Measurements from ENCODE around the gene NPHP4.

Gene NPHP4

DNA sequence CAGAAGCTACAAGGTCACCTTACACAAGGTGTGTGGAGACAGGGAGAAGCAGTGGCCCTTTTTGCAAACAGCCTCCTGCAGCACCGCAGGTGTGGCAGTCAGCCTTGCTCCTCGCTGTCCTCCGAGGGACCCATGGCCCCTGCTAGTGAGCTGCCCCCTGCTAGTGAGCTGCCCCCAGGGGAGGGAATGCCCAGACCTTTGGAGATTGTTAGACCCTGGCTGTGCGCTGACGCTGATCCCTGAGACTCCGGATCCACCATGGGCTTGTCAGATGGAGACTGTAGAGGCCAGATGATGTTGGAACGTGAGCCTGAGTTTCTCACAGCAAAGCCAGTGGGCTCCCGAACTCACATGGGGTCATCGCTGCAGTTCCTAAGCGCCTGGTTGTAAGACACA lies 172.2 kb downstream of the NPHP4 start:
- DNase-seq = no peak

DNA sequence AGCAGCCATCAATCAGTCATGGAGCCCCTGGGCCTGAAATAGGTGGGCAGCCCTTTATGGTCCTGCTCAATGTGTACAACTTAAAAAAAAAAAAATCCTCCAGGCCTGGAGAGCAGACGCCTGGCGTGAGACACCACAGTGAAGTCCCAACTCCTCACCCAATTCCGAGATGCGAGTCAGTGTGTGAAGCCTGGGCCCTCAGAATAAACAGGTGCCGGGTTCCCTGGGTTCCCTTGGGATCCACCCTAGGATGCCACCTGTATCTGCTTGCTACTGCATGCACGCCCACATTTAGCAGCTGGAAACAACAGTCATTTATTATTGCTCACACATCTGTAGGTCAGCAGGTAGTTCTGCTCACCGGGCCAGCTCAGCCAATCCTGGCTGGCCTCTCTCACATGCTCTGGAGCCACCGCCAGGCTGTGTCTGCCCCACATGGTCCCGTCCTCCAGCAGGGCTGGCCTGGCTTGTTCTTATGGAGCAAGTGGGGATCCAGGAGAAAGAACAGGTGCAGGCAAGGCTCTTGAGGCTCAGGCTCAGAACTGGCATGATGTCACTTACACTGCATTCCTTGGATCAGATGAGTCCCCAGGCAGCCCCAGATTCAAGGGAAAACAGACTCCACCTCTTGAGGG lies 172.7 kb downstream of the NPHP4 start:
- DNase-seq = no peak

DNA sequence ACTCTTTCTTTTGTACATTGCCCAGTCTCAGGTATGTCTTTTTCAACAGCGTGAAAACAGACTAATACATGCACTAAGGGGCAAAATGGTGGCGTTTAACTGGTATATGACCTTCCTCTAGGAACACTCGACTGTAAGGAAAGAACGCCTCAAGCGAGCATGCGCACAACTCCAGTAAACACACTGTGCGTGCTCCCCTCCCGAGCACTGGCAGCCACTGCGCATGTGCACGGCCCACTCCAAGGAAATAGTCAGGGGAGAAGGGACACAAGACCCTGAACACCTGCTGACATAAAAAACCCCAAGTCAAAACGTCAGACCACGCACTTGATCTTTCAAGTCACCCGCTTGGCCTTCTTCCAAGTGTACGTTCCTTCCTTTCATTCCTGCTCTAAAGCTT lies 173.5 kb downstream of the NPHP4 start:
- no peak for DNase-seq

DNA sequence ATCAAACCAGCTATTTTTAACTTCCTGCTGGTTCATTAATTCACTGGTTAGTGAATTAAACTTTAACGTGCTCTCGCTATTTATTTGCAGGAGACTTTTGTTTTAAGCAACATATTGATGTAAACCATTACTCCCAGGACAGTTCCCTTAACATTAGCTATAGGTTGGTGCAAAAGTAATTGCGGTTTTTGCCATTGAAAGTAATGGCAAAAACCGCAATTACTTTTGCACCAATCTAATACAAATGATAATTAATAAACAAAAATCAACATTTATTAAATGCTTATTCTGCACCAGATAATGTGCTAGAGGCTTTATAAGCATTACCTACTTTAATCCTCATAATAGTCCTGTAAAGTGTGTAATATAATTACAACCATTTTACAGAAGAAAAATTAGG lies 176.5 kb downstream of the NPHP4 start:
- DNase-seq = no peak

DNA sequence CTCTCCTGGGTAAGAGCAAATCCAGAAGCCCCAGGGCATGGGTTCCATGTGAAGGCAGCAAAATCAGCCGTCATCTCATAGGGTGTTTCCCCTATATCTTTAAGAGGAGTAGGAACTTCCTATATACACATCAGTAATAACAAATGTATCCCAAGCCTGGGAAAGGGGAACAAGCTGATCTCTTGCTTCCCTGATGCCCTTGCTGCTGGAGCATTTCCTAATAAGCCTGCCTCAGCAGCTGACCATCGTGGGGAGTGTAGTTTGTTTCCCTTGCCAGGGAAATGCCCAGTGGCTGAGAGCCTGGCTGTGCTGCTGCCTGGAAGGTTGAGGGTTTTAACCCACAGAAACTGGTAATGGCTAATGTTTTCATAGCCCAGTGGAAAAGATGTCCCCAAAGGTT lies 177.0 kb downstream of the NPHP4 start:
- no peak for DNase-seq

DNA sequence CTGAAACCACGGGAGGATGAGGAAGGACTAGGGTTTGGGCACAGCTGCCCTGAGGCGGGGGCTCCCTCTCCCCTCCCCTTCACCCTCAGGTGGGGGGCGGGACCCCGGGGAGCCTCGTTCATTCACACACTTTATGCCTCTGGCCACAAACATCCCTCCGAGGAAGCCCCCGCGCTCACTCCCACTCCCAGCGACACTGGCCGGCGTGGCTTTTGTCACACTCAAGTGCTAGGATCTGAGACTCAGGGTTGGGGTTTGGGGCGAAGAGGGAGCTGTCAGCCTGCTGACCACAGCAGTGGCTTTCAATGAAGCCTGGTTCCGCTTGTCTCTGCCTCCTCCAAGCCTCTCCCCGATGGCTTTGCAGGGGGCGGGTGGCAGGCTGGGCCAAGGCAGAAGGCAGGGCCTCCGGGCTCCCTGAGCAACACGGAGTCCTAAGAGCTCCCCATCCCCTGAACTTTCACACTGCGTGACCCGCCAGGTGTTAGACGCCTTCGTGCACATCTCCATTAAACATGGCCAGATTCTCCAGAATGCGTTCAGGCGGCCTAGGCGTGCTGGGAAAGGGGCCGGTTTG lies 178.1 kb downstream of the NPHP4 start:
- DNase-seq = no peak

DNA sequence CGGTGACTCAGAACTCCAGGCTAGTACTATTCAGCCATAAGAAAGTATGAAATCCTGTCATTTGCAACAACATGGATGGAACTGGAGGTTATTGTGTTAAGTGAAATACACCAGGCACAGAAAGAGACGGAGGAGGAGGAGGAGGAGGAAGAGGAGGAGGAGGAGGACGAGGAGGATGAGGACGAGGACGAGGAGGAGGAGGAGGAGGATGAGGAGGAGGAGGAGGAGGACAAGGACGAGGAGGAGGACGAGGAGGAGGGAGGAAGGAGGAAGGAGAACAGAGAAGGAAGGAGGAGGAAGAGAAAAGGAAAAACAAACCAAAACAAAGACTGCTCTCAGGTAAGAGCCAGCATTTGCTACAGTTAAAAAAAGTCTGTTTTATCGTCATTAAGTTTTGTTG lies 178.7 kb downstream of the NPHP4 start:
- no peak for DNase-seq
